COLO829 (cell line): ENCODE results near the gene CAMKMT.

Source experiments
- DNase-seq: peaks from one replicate; pipeline ENCODE4 v3.0.0; 2012; ENCODE audit warnings: low spot score

The CAMKMT gene

GRCh38 chr2:44744961-44745892 lies 383.5 kb downstream of the CAMKMT start:
- no peak for DNase-seq

DNA sequence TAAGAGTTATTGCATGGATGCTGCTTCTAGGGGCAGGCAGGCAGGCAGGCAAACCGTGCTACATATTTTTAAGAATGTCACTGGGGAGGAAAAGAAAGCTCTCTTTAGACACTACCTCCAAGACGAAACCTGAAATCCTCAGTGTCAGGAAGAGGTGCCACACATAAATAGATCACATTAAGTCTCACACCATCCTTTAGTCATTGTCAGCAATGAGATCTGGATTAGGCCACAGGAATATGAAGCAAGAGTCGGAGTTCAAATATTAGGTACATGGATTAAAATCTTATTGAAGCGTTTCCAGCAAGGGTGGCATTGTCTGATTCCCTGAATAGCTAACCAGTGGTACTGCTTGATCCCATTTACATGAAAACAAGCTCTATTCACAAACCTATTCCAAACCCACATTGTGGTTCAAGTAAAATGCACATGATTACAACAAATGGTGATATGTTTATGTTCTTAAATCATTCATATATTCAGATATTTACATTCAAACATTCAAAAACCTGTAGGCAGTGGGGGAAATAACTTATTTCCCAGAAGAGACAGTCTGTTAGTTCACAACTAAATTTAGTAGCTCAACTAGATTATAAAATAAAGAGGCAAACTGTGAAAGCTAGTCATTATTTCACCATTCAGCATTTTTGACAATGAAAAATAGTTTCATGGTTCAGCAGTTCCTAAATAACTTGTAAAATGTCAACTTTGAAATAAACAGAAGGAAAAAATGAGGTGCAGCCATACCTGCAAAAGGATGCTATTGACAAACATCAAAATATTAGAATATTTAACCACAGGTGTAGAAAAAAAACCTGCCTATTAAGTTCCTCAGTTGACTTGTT lies 384.4 kb downstream of the CAMKMT start:
- no peak for DNase-seq

GRCh38 chr2:44746856-44747615 lies 385.3 kb downstream of the CAMKMT start:
- no peak for DNase-seq

DNA sequence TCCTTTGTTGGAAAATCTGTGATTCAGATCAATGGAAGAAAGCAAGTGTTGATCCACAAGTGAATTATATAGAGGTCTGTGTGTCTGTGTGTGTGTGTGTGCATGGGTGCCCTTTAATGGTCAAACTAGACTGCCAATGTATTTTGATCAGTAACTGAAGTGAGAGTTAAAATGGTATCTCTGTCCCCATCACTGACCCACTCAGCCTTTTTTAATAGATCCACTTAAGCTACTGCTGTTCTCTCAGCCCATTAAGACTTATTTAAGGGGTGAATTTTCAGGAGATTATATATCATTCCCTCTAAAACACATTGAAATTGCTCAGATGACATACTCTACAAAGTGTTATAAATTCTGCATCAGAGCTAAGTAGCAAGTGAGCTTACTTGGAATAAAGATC lies 386.0 kb downstream of the CAMKMT start:
- DNase-seq = no peak

DNA sequence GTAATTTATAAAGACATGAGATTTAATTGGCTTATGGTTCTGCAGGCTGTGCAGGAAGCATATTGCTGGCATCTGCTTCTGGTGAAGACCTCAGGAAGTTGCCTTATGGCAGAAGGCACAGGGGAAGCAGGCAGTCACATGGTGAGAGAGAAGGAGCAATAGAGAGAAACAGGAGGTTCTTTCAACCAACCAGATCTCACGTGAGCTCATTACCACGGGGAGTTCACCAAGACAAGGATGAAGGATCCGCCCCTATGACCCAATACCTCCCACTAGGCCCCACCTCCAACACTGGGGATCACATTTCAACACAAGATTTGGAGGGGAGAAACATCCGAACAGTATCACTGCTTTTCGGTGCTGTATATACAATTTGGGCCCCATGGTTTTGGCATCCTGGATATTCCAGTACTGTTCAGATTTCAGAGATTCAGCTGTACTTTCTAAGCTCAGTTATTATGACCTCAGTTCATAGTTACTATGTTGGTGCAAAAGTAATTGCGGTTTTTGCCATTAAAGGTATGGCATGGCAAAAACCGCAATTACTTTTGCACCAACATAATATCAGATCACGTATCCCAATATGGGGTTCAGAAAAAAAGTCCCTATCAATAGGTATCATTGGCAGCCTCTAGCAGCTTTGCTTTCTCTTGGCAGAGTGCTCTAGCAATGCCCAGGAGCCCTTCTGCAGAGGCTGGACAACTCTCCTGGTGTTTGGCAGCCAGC lies 390.2 kb downstream of the CAMKMT start:
- DNase-seq = no peak

DNA sequence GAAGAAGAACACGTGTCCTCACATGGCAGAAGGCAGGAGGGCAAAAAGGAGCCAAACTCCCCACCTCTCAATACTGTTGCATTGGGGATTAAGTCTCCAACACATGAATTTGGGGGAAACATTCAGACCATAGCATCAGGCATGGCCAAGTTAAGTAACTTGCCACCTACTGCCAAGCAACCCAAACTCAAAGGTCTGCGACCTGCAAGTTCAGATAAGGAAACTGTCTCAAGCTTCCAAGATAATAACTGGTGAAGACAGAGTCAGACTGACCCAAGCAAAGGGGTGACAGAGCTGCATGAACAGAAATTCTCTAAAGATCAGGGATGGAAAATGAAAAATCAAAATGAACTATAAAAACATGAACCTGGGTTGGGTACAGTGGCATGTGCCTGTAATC lies 391.0 kb downstream of the CAMKMT start:
- DNase-seq = no peak

DNA sequence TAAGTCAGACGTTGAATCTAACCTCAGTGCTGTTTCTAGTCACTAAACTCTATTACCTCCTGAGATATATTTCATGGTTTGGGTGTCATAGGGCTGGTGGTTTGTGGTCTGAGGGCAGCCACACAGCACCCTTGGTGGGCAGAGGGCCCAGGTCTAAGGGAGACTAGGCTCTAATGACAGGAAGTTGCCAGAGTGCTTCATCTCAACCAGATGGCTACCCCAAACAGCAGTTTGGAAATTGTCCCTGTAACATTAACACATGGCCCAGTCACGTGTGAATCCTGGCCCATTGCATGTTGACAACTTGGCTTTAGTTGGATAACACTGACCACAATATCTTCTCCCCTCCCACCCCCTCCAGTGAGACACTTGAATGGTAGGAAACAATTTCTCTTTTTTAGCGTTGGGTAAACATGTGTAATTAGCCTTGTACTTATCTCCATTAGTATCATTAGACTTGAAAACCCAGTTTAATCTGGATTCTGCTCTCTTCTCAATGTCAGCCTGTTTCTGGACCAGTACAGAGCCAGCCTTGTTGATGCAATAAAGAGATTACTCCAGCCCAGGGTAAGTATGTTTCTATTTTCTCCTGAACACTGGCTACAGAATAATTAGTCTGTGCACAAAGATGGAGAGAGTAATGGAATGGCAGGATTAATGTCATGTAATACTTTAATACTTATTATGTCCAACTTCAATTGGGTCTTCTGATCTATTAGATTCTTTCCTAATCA lies 392.0 kb downstream of the CAMKMT start:
- no peak for DNase-seq

DNA sequence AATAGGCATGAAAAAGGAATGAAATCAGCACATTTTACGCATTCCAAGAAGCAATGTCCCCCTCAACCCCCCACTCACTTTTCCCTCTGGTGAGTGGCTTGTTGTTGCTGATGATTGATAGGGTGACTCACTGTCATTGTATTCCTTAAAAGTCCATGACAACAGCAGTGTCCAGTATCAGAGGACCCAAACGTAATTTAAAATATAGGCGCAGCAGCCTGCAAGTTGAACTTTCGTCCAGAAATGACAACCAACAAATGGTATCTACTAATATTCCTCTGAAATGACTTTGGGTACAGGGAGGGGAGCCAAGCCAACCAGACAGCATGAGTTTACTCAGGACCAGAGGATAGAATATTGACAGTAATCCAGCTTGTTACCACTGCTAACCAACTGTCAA lies 396.8 kb downstream of the CAMKMT start:
- no peak for DNase-seq

DNA sequence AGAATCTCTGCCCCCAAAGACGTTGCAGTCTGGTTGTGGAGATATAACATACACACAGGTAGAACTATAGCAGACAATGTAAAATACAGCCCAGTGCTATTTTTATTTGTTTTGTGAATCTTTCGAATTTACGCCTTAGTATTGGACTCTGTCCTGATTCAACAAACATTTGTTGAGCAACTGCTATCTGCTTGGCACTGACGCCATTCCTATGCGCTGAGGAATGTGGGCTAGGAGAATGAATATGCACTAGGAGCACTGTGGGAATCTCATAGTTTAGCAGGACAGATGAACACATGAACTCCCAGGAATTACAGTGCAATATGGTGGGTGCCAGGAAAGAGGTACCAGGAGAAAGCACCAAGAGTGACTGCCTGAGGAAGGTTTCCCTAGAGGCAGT lies 398.1 kb downstream of the CAMKMT start:
- no peak for DNase-seq

GRCh38 chr2:44763275-44763782 lies 401.6 kb downstream of the CAMKMT start:
- no peak for DNase-seq

DNA sequence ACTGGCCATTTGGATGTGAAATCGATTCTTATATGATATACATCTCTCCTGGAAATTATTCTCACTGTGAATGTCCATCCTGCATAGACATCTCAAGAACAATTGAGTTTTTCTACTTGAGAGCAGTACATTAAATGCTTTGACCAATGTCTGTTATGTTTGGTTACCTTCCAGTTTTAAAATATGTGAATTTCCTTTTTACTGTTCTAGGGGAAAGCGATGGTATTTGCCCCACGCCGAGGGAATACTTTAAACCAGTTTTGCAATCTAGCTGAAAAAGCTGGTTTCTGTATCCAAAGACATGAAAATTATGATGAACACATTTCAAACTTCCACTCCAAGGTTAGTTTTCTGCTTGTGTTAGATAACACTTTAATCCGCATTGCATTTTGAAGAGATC lies 404.5 kb downstream of the CAMKMT start:
- no peak for DNase-seq

DNA sequence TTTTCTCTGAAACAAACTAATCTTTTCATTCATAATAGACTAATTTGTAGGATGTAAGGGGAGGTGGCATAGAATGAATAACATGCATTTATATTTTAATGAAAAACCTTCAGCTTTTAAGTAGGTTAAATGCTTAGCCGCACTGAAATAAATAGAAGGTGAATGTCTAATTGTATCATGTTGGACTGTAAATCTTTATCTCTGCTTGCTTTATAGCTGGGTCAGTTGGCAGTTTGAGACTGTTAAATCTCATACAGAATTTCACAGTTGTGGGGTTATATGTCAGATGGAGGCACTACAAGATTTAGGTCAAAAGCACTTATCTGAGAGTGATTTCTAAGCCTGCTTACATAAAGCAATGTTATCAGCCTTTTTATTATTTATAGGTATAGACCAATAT lies 405.0 kb downstream of the CAMKMT start:
- DNase-seq = no peak

DNA sequence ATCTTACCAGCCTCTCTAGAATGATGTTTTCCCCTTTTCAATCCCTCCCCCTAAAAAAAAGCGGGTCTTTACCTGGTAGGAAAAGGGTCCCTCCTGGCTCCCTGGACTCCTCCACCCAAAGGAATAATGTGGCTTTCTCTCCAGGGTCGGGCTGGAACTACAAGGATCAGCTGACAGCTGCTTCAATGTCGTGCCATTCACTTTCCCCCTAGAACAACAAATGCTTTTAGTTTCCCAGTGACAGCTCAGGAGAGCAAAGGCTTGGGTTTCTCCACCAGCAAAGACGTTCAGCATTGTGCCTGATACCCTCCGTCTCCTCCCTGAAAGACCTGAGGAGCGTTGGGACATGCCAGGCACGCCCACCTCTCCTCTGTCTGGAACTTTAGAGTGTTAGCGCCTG lies 405.9 kb downstream of the CAMKMT start:
- no peak for DNase-seq

GRCh38 chr2:44768438-44769236 lies 406.9 kb downstream of the CAMKMT start:
- no peak for DNase-seq

DNA sequence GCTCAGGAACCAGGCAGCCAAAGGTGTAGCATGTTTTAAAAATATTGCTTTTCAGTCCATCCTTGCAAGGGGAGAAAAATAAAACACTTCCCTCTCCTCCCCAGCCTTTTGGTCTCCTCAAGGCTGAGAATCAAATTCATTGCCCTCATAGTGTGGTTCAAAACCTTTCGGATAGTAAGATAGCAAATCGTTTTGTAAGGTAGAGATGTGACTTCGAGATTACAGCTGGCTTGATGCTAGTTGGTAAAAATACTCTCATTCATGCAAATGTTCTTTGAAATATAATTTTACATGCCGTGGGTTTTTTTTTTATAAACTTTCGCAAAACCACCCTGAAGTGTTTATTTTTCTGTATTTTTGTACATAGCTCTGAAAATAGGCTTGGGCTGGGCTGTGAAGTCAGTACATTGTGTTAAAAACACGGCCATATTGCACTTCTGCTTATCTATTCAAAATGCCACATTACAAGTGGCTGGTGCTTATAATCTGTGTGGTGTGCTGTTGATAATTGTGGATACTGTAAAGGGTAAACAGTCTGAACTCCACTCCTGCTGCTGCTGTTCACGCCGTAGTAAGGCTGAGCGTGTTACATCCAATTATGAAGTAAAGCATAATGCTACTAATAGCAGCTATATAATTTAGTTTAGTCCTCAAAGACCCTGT lies 407.7 kb downstream of the CAMKMT start:
- no peak for DNase-seq

DNA sequence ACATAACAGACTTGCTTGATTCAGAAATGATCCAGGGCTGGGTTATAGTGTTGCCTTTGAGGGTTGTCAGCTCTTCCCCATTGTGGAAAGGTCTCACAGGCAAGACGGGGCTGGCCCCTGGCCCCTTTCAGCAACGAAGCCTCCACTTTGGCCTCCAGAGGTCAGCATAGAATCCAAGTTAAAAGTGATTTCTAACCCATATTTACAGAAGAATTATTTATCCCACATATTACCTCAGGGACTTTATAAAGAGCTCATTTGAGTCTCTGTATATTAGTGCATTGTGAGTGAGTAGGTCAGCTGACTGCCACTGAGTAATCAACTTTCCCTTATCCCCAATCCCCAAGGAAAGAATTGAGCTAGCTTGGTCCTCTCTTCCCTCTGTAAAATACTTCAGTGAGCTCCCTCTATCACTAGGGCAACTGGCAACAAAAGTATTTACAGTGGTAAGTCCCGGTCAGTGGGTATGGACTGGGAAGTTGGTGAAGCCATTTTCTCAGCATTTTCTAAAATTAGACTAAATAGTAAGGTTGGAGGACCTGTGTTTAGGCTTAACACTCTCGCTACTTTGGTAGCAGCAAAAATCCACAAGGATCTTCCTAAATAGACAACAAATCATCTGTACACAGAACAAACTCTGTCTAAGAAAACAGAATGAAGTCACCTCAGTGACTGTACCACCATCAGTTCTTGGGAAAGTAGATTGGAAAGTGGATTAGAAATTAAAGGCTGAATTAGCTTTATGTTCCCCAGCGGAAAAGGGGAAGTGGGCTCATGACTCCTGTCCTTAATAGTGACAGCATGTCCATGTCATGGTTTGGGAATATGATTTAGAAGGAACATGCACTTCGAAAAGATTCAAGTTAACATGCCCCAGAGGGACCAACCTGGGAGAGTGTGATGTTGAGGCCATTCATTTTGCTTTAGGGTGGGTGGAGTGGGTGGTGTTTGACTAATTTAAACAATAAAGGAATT lies 408.8 kb downstream of the CAMKMT start:
- DNase-seq = peak; percentile 66

GRCh38 chr2:44771522-44771921 lies 409.8 kb downstream of the CAMKMT start:
- no peak for DNase-seq

DNA sequence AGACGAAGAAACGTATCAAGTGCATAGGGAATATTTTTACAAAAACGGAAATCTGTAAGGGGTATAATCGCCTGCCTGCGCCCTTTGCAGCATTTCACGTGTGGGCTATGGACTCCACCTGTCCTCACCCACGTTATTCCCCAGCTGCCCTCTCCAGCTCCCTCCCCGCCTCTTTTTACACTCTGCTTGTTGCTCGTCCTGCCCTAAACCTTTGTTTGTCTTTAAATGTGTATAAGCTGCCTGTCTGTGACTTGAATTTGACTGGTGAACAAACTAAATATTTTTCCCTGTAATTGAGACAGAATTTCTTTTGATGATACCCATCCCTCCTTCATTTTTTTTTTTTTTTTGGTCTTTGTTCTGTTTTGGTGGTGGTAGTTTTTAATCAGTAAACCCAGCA lies 410.4 kb downstream of the CAMKMT start:
- no peak for DNase-seq
